Vagina (tissue), 2 donors: ENCODE results near the gene DOC2B.

Experiments
- CTCF ChIP-seq, 3 experiments: fragments of 450-650 bp in 2 of 3; fragments of 200-600 bp in 1 of 3; sonication (generic) in 1 of 3; IDR thresholded peaks; one replicate each; pipeline ENCODE4 v1.5.1; 2017 to 2019; ENCODE audit warnings: antibody characterized with exemption in 3 of 3, mild to moderate bottlenecking in 2 of 3, moderate library complexity in 2 of 3
- POLR2A ChIP-seq, 2 donors: fragments of 450-650 bp; IDR thresholded peaks; one replicate each; pipeline ENCODE4 v1.6.1; 2017; ENCODE audit warnings: antibody characterized with exemption in 2 of 2, mild to moderate bottlenecking in 2 of 2, moderate library complexity in 2 of 2
- POLR2AphosphoS5 ChIP-seq, 2 donors: sonication (generic); formaldehyde crosslinking; IDR thresholded peaks; one replicate each; pipeline ENCODE4 v1.9.0; 2017; ENCODE audit warnings: antibody characterized with exemption in 2 of 2, mild to moderate bottlenecking in 2 of 2, low read depth in 1 of 2; ENCODE audit not compliant: insufficient read depth in 1 of 2

GRCh38 chr17:213286-214105, 32.0 kb upstream of the DOC2B start:
- TF ChIP-seq POLR2AphosphoS5 (IDR thresholded peaks at IDR 0.05; ENCODE audit: insufficient read depth in 1 of 2, low read depth in 1 of 2) (no peak), CTCF (IDR thresholded peaks at IDR 0.05) (no peak), POLR2A (IDR thresholded peaks at IDR 0.05) (no peak)
